Measurements from ENCODE around the gene MMP24.

The MMP24 gene

GRCh38 chr20:35226884-35227681 lies 593 bp downstream of the MMP24 start:
- TF ChIP-seq SIN3A (IDR thresholded peaks at IDR 0.05; ENCODE audit: borderline replicate concordance, insufficient read depth, low read length), result peak; percentile 91
- TF ChIP-seq TAF1 (IDR thresholded peaks at IDR 0.05; ENCODE audit: borderline replicate concordance, insufficient read depth, low read length), result no peak
- TF ChIP-seq REST (IDR thresholded peaks at IDR 0.05; ENCODE audit: insufficient read depth in 1 of 2, low read depth in 2 of 2, low read length in 2 of 2), result peak; percentile 93 to 97

- TF ChIP-seq POLR2AphosphoS5 (IDR thresholded peaks at IDR 0.05; ENCODE audit: low read depth, low read length) (no peak), TAF1 (IDR thresholded peaks at IDR 0.05; ENCODE audit: borderline replicate concordance, insufficient read depth, low read length) (no peak), SIN3A (IDR thresholded peaks at IDR 0.05; ENCODE audit: borderline replicate concordance, insufficient read depth, low read length) (no peak), REST (IDR thresholded peaks at IDR 0.05; ENCODE audit: insufficient read depth in 1 of 2, low read depth in 2 of 2, low read length in 2 of 2) (no peak)
Observed at GRCh38 chr20:35232575-35232974, 6.1 kb downstream of the MMP24 start.

GRCh38 chr20:35235881-35236280 lies 9.4 kb downstream of the MMP24 start:
- TF ChIP-seq POLR2AphosphoS5 (IDR thresholded peaks at IDR 0.05; ENCODE audit: low read depth, low read length), result no peak
- TF ChIP-seq TAF1 (IDR thresholded peaks at IDR 0.05; ENCODE audit: borderline replicate concordance, insufficient read depth, low read length), result no peak
- TF ChIP-seq REST (IDR thresholded peaks at IDR 0.05; ENCODE audit: insufficient read depth in 1 of 2, low read depth in 2 of 2, low read length in 2 of 2), result no peak
- TF ChIP-seq FOXP2 (optimal IDR thresholded peaks at IDR 0.05; ENCODE audit: borderline replicate concordance, extremely low read depth, extremely low read length, insufficient read depth), result no peak
- TF ChIP-seq SIN3A (IDR thresholded peaks at IDR 0.05; ENCODE audit: borderline replicate concordance, insufficient read depth, low read length), result no peak

- TF ChIP-seq REST (IDR thresholded peaks at IDR 0.05; ENCODE audit: insufficient read depth in 1 of 2, low read depth in 2 of 2, low read length in 2 of 2) (no peak), TAF1 (IDR thresholded peaks at IDR 0.05; ENCODE audit: borderline replicate concordance, insufficient read depth, low read length) (no peak), FOXP2 (optimal IDR thresholded peaks at IDR 0.05; ENCODE audit: borderline replicate concordance, extremely low read depth, extremely low read length, insufficient read depth) (no peak), POLR2AphosphoS5 (IDR thresholded peaks at IDR 0.05; ENCODE audit: low read depth, low read length) (no peak), SIN3A (IDR thresholded peaks at IDR 0.05; ENCODE audit: borderline replicate concordance, insufficient read depth, low read length) (no peak)
Observed at GRCh38 chr20:35237486-35237885, 11.0 kb downstream of the MMP24 start.

GRCh38 chr20:35238170-35238569 lies 11.7 kb downstream of the MMP24 start:
- no peak for TF ChIP-seq REST (IDR thresholded peaks at IDR 0.05; ENCODE audit: insufficient read depth in 1 of 2, low read depth in 2 of 2, low read length in 2 of 2)
- TF ChIP-seq FOXP2 (optimal IDR thresholded peaks at IDR 0.05; ENCODE audit: borderline replicate concordance, extremely low read depth, extremely low read length, insufficient read depth), result no peak
- TF ChIP-seq POLR2AphosphoS5 (IDR thresholded peaks at IDR 0.05; ENCODE audit: low read depth, low read length), result no peak
- TF ChIP-seq TAF1 (IDR thresholded peaks at IDR 0.05; ENCODE audit: borderline replicate concordance, insufficient read depth, low read length), result no peak
- no peak for TF ChIP-seq SIN3A (IDR thresholded peaks at IDR 0.05; ENCODE audit: borderline replicate concordance, insufficient read depth, low read length)
